Measurements from ENCODE around the gene SAMD11. TPM values are rescaled to one million over a fixed set of nuclear protein-coding genes. Genes with fewer than 3 reads are reported as not detected.
"Not testable (repeated sequence)": the region's sequence is repeated elsewhere in the genome, so short reads cannot be mapped to it uniquely, and the experiment has no call there.

Gene SAMD11
- total RNA-seq, 2 donors from 2014 or later: 0.12 to 0.17 TPM

DNA sequence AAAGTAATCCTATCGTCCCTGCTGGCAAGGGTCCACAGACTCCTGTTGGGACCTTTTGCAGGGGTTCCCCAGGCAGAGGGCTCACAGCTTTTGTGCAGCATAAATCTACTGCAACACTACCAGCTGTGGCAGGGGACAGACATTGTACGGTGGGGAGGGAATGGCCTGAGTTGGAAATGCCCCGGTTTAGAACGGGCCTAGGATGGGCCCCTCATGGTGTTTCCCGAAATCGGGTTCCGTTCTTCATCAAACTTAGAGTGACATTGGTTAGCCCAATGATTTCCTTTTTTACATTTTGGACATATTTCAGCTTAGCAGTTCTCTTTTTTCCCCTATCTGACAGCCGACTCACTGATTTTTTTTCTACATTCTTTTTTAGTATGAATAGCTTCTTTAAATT, 26.5 kb upstream of the SAMD11 start:
- peaks cover 5 to 7% of the 10 kb centered on the region in 2 donors for H3K9me3 Mint-ChIP-seq
- H3K36me3 Mint-ChIP-seq (ENCODE audit: insufficient read depth in 2 of 2): peaks cover 3 to 13% of the 10 kb centered on the region in 2 donors
- H3K27me3 Mint-ChIP-seq (ENCODE audit: low read depth): peaks cover 57% of the 10 kb centered on the region
- ATAC-seq (replicated peaks in 1 of 2): no peak
- no peak overlapping the region for H3K4me3 Mint-ChIP-seq
- H3K27ac Mint-ChIP-seq: no peak overlapping the region
- H3K4me1 Mint-ChIP-seq (ENCODE audit: low read depth): peaks cover 9% of the 10 kb centered on the region
- no peak for DNase-seq

DNA sequence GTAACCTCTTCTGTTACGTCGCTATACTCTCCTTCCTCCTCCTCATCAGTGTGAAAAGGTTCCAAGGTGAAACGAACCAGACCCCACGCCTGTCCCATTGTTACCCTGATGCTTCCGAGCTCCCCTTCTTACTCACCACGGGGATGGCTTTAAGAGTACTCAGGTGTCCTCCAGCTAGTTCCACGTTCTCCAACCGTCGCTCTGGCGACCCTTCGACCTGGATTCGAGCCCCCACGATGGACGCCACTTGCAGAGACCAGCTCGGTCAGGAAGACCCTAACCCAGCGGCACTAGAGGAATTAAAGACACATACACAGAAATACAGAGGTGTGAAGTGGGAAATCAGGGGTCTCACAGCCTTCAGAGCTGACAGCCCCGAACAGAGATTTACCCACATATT, 25.8 kb upstream of the SAMD11 start:
- H3K9me3 Mint-ChIP-seq; ATAC-seq (replicated peaks in 1 of 2); H3K4me1 Mint-ChIP-seq (ENCODE audit: low read depth); H3K4me3 Mint-ChIP-seq; DNase-seq; H3K27ac Mint-ChIP-seq: not testable (repeated sequence)
- Mint-ChIP-seq H3K27me3 (ENCODE audit: low read depth) (peaks cover 55% of the 10 kb centered on the region), H3K36me3 (ENCODE audit: insufficient read depth in 2 of 2) (peaks cover 3 to 13% of the 10 kb centered on the region in 2 donors)

GRCh38 chr1:899636-900317, 23.9 kb upstream of the SAMD11 start:
- Mint-ChIP-seq H3K36me3 (ENCODE audit: insufficient read depth in 2 of 2) (peaks cover 3 to 13% of the 10 kb centered on the region in 2 donors), H3K4me3 (no peak overlapping the region), H3K4me1 (ENCODE audit: low read depth) (peaks cover 9% of the 10 kb centered on the region), H3K27me3 (ENCODE audit: low read depth) (peaks cover 49% of the 10 kb centered on the region), H3K9me3 (peaks cover 5 to 7% of the 10 kb centered on the region in 2 donors), H3K27ac (no peak overlapping the region)
- DNase-seq (no peak), ATAC-seq (replicated peaks in 1 of 2) (no peak)

DNA sequence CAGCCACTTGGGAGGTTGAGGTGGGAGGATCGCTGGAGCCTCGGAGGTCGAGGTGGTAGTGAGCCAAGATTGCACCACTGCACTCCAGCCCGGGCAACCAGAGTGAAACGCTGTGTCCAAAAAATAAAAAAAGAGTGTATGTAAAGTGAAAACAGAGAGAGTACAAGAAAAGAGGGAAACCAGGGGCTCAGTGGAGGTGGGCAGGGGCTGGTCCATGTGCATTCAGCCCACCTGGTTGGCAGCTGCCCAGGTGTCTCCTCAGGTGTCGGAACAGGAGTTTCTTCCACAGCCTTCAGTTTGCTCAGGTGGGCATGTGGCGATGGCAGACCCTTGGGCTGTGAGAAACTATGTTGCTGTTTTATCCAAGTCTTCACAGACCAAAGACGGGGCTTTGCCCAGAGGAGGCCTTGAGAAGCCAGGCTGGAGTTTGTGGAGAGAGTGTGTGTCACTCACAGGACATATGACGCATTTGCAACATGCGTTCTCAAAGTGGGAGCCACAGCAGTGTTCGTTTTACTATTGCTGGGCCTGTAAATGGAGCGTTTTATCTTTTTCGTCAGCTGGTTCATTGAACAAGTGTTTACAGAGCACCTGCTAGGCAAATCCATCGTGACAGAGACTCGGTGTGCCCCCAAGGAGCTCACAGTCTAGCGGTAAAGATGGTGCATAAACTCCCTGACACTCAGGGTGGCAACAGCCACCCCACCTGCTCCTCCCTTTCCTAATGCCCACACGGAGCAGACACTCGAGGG, 22.4 kb upstream of the SAMD11 start:
- no peak overlapping the region for H3K4me3 Mint-ChIP-seq
- peaks cover 14% of the 10 kb centered on the region for H3K4me1 Mint-ChIP-seq (ENCODE audit: low read depth)
- H3K9me3 Mint-ChIP-seq: peaks cover 5 to 7% of the 10 kb centered on the region in 2 donors
- ATAC-seq (replicated peaks in 1 of 2) (no peak), DNase-seq (no peak)
- peaks cover 51% of the 10 kb centered on the region for H3K27me3 Mint-ChIP-seq (ENCODE audit: low read depth)
- H3K36me3 Mint-ChIP-seq (ENCODE audit: insufficient read depth in 2 of 2): peaks cover 3 to 13% of the 10 kb centered on the region in 2 donors
- H3K27ac Mint-ChIP-seq: no peak overlapping the region

DNA sequence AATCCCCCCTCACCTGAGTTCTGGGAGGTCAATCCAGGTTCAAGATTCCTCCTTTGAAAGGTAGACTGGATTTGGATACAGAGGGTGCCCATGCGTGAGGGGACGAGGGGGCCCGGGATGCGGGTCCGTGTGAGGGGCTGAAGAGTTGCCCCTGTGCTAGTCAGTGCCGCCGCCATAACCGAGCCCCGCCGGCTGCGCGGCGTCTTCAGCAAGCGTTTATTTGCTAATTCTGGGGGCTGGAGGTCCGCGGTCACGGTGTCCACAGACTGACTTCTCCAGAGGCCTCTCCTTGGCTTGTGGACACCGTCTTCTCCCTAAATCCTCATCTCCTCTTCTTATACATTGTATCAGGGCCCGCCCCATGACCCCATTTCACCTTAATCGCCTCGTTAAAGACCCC, 20.9 kb upstream of the SAMD11 start:
- peaks cover 3 to 7% of the 10 kb centered on the region in 2 donors for H3K9me3 Mint-ChIP-seq
- ATAC-seq (replicated peaks in 1 of 2) (no peak), DNase-seq (no peak)
- H3K27me3 Mint-ChIP-seq (ENCODE audit: low read depth): peaks cover 52% of the 10 kb centered on the region
- peaks cover 3 to 6% of the 10 kb centered on the region in 2 donors for H3K36me3 Mint-ChIP-seq (ENCODE audit: insufficient read depth in 2 of 2)
- no peak overlapping the region for H3K27ac Mint-ChIP-seq
- peak overlapping the region in 1 of 2 donors; percentile 62 for H3K4me3 Mint-ChIP-seq
- H3K4me1 Mint-ChIP-seq (ENCODE audit: low read depth): peaks cover 14% of the 10 kb centered on the region

GRCh38 chr1:903305-903704, 20.4 kb upstream of the SAMD11 start:
- Mint-ChIP-seq H3K27me3 (ENCODE audit: low read depth) (peaks cover 52% of the 10 kb centered on the region), H3K36me3 (ENCODE audit: insufficient read depth in 2 of 2) (peaks cover 0 to 2% of the 10 kb centered on the region in 2 donors), H3K9me3 (peaks cover 0 to 4% of the 10 kb centered on the region in 2 donors), H3K4me3 (peak overlapping the region; percentile 34 to 62), H3K4me1 (ENCODE audit: low read depth) (peaks cover 11% of the 10 kb centered on the region), H3K27ac (no peak overlapping the region)
- no peak for DNase-seq
- no peak for ATAC-seq (replicated peaks in 1 of 2)

GRCh38 chr1:903721-904271, 19.9 kb upstream of the SAMD11 start:
- H3K27me3 Mint-ChIP-seq (ENCODE audit: low read depth): peaks cover 48% of the 10 kb centered on the region

DNA sequence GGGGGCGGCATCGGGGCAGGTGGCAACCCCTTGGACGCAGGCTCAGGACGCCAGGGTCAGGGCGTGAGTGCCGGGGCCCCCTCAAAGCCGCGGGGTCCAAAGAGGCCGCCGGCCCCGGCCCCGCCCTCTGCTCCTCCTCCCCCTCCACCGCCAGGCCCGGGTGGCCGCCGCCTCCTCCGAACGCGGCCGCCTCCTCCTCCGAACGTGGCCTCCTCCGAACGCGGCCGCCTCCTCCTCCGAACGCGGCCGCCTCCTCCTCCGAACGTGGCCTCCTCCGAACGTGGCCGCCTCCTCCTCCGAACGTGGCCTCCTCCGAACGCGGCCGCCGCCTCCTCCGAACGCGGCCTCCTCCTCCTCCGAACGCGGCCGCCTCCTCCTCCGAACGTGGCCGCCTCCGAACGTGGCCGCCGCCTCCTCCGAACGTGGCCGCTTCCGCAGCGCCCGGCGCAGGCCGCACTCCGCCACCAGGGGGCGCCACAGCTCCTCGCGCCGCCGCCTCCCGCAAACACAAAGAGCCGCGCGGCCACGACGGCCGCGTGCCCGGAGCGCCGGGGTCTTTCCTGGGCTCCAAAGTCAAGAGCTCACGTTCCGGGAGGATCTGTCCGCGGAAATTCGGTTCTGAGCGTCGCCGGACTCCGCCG, 19.3 kb upstream of the SAMD11 start:
- H3K27ac Mint-ChIP-seq: no peak overlapping the region
- H3K4me3 Mint-ChIP-seq: peak overlapping the region; percentile 74 to 76
- no peaks in the 10 kb centered on the region for H3K36me3 Mint-ChIP-seq (ENCODE audit: insufficient read depth in 2 of 2)
- H3K9me3 Mint-ChIP-seq: no peaks in the 10 kb centered on the region
- H3K4me1 Mint-ChIP-seq (ENCODE audit: low read depth): peaks cover 5% of the 10 kb centered on the region
- H3K27me3 Mint-ChIP-seq (ENCODE audit: low read depth): peaks cover 47% of the 10 kb centered on the region
- peak; percentile 90 to 91 for ATAC-seq (replicated peaks in 1 of 2)
- peak; percentile 85 to 91 for DNase-seq

More at GRCh38 chr1:903721-904271, 19.9 kb upstream of the SAMD11 start:
- Mint-ChIP-seq H3K4me1 (ENCODE audit: low read depth) (peaks cover 6% of the 10 kb centered on the region), H3K9me3 (no peaks in the 10 kb centered on the region), H3K36me3 (ENCODE audit: insufficient read depth in 2 of 2) (no peaks in the 10 kb centered on the region), H3K27ac (no peak overlapping the region), H3K4me3 (peak overlapping the region; percentile 43 to 62)
- ATAC-seq (replicated peaks in 1 of 2): no peak
- no peak for DNase-seq

DNA sequence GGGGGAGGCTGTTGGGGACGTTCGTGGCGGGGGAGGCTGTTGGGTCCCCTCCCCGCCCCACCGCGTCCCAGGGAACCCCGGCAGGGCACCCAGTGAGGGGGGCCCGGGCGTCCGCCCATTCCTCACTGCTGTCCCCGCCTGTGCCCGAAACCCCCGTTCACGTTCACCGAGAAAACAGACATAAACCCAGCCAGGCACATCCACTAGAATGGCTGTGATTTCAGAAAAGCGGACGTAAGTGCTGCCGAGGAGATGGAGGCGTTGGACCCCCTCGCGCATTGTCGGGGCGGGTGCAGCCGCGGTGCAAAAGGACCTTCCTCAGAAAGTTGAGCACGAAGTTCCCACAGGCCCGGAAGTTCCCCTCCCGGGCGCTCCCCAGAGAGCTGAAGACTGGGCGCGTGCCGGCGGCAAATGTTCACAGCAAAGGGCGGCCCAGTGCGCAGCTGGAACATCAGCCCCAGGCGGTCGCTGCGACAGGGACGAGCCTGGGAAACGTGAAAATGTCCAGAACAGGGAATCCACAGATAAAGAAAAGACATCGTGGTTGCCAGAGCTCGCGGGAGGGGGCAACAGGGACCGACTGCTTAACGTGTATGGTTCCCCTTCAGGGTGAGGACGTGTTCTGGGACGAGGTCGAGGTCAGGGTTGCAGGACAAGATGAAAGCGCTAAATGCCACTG, 18.5 kb upstream of the SAMD11 start:
- ATAC-seq (replicated peaks in 1 of 2): peak; percentile 8

DNA sequence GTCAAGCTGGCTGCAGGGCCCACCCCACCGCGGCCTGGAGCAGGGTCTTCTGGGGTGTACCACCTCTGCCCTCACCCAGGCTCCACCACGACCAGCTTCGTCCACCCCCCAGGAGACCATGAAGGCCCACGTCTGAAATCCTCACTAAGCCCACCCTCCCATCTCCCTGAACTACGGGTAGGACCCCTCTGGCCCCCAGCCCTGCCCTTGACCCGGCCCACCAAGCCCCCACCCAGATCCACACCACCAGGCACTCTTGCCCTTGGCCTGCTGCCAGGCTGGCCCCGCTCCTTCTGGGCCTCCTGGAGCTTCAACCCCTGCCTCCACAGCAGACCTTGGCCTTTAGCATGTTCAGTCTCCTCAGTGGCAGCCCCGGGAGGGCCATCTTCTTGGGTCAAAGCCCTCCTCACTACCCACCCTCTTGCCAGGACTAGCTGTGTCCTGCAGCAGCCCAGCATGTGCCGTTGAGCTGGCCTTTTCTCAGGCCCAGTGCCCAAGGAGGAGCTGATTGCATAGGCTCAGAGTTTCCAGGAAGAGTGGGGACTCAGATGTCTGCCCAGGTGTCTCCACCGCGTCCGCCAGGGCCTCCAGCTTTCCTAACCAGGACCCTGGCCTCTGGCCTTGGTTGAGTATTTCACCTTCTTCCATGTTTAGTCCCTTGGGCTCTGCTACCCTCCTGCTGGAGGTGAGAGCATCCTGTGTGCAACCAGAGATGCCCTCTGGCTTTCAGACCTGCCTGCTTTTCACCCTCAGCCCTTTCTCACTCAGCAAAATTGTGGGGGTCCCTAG, 17.7 kb upstream of the SAMD11 start:
- no peaks in the 10 kb centered on the region for H3K9me3 Mint-ChIP-seq
- H3K27ac Mint-ChIP-seq: no peak overlapping the region
- H3K36me3 Mint-ChIP-seq (ENCODE audit: insufficient read depth in 2 of 2): no peaks in the 10 kb centered on the region
- H3K27me3 Mint-ChIP-seq (ENCODE audit: low read depth): peaks cover 42% of the 10 kb centered on the region
- DNase-seq (no peak), ATAC-seq (replicated peaks in 1 of 2) (no peak)
- peak overlapping the region in 1 of 2 donors; percentile 18 for H3K4me3 Mint-ChIP-seq
- H3K4me1 Mint-ChIP-seq (ENCODE audit: low read depth): peaks cover 5% of the 10 kb centered on the region

More for the DNA sequence above, 18.5 kb upstream of the SAMD11 start:
- H3K4me1 Mint-ChIP-seq (ENCODE audit: low read depth): peaks cover 5% of the 10 kb centered on the region
- H3K4me3 Mint-ChIP-seq: peak overlapping the region; percentile 70 to 76
- no peak overlapping the region for H3K27ac Mint-ChIP-seq
- no peak for DNase-seq
- no peaks in the 10 kb centered on the region for H3K9me3 Mint-ChIP-seq
- no peaks in the 10 kb centered on the region for H3K36me3 Mint-ChIP-seq (ENCODE audit: insufficient read depth in 2 of 2)
- peaks cover 44% of the 10 kb centered on the region for H3K27me3 Mint-ChIP-seq (ENCODE audit: low read depth)

DNA sequence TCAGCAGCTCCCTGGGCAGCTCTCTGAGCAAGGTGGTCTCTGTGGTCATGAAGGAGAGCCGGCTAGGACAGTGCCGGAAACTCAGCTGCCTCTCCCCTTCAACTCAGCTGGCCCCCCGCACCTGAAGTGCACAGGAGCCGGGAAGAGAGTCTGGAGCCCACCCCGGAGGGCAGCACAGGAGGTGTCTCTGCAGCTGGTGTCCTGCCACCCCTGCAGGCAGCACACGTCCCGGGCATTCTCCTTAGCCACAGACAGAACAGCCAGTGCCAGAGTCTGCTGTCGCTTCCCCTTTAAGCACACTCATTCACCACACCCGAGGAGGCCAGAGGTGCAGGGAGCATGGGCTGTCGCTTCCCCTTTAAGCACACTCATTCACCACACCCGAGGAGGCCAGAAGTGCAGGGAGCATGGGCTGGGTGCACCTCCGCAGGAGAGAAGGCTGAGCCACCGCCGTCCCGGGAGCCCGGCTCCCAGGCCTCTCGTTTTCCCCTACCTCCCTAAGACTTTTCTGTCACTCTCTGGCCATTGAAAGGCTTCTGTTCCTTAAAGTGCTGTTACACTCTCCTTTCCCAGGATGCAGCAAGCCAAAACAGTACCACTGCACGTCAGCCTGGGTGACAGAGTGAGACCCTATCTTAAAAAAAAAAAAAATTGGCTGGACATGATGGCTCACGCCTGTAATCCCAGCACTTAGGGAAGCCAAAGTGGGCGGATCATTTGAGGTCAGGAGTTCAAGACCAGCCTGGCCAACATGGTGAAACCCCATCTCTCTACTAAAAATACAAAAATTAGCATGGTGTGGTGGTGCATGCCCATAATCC, 16.9 kb upstream of the SAMD11 start:
- Mint-ChIP-seq H3K27ac (no peak overlapping the region), H3K4me3 (peak overlapping the region in 1 of 2 donors; percentile 18), H3K27me3 (ENCODE audit: low read depth) (peaks cover 49% of the 10 kb centered on the region), H3K4me1 (ENCODE audit: low read depth) (peaks cover 5% of the 10 kb centered on the region), H3K9me3 (no peaks in the 10 kb centered on the region), H3K36me3 (ENCODE audit: insufficient read depth in 2 of 2) (no peaks in the 10 kb centered on the region)
- DNase-seq: peak in 1 of 2 donors; percentile 36
- ATAC-seq (replicated peaks in 1 of 2): peak; percentile 37 to 45

All from activated T-cell treated with anti-CD3 and anti-CD28 coated beads, Interleukin-2, amount 50 U/mL, for 72 hours (primary cell).